IMR-90 (cell line): ENCODE measurements around the gene EIF1B. TPM values are rescaled to one million over a fixed set of nuclear protein-coding genes. Genes with fewer than 3 reads are reported as not detected.

Source experiments
- ATAC-seq: fragments of 200-7000 bp; cut with Tn5 transposase; 2 replicates; pipeline ENCODE4 v1.9.1; 2020; ENCODE audit warnings: low read depth, mild to moderate bottlenecking, moderate library complexity
- BruUV-seq: library from RNA; stranded (reverse); fragments of 400-500 nt; replicated peaks from 2 replicates; lab custom pipeline; 2021; lab: Mats Ljungman, UMichigan
- CTCF ChIA-PET: fragments of 300-600 bp; formaldehyde crosslinking; extraction: SDS; loops from one replicate; lab custom pipeline; 2021; ENCODE audit warnings: antibody characterized with exemption; lab: Yijun Ruan, JAX
- POLR2A ChIA-PET: fragments of 300-600 bp; sonication (Branson Sonifier 250); formaldehyde crosslinking; loops from one replicate; lab custom pipeline; 2022; ENCODE audit warnings: antibody characterized with exemption; ENCODE audit not compliant: unreplicated experiment; lab: Charles Lee
- DNase-seq: peaks from one replicate; pipeline ENCODE4 v3.0.0; 2013
- H2AFZ ChIP-seq: replicated peaks from 2 replicates; pipeline ENCODE3; 2013; ENCODE audit warnings: low read length, mild to moderate bottlenecking; ENCODE audit not compliant: poor library complexity
- H2AK5ac ChIP-seq: 2 replicates; pipeline ENCODE4 v1.6.1; 2013; ENCODE audit warnings: low read depth, low read length, inconsistent platforms
- H2AK9ac ChIP-seq: replicated peaks from 2 replicates; pipeline ENCODE3; 2013; ENCODE audit warnings: mild to moderate bottlenecking, low read depth, low read length, moderate library complexity; ENCODE audit not compliant: poor library complexity
- H2BK120ac ChIP-seq: 2 replicates; pipeline ENCODE4 v1.6.1; 2013; ENCODE audit warnings: low read depth, low read length, inconsistent platforms
- H2BK15ac ChIP-seq: 3 replicates; pipeline ENCODE4 v1.6.1; 2013; ENCODE audit warnings: low read depth, low read length, inconsistent platforms
- H2BK20ac ChIP-seq: 2 replicates; pipeline ENCODE4 v1.6.1; 2013; ENCODE audit warnings: low read depth, mild to moderate bottlenecking, inconsistent platforms, low read length, moderate library complexity
- H2BK5ac ChIP-seq: 2 replicates; pipeline ENCODE4 v1.6.1; 2013; ENCODE audit warnings: mild to moderate bottlenecking, low read depth, low read length, inconsistent platforms; ENCODE audit not compliant: poor library complexity, severe bottlenecking
- H3K14ac ChIP-seq: replicated peaks from 2 replicates; pipeline ENCODE4 v1.6.1; 2013; ENCODE audit warnings: low read depth, low read length, inconsistent platforms
- H3K18ac ChIP-seq: 2 replicates; pipeline ENCODE4 v1.6.1; 2013; ENCODE audit warnings: low read depth, low read length, control low read depth
- H3K23ac ChIP-seq: 2 replicates; pipeline ENCODE4 v1.6.1; 2013; ENCODE audit warnings: low read depth, low read length, inconsistent platforms
- H3K27ac ChIP-seq: 2 replicates; pipeline ENCODE4 v1.5.1; 2013; ENCODE audit warnings: mild to moderate bottlenecking, control low read depth, low read length; ENCODE audit not compliant: insufficient read depth
- H3K27me3 ChIP-seq: 2 replicates; pipeline ENCODE4 v1.6.1; 2013; ENCODE audit warnings: low read length; ENCODE audit not compliant: control insufficient read depth, insufficient read depth
- H3K36me3 ChIP-seq: 2 replicates; pipeline ENCODE4 v1.6.1; 2013; ENCODE audit warnings: low read length, mixed read lengths; ENCODE audit not compliant: control insufficient read depth, insufficient read depth
- H3K4ac ChIP-seq: 2 replicates; pipeline ENCODE4 v1.6.1; 2013; ENCODE audit warnings: low read depth, low read length, inconsistent platforms
- H3K4me1 ChIP-seq: 2 replicates; pipeline ENCODE4 v1.6.1; 2013; ENCODE audit warnings: low read length, mixed read lengths; ENCODE audit not compliant: control insufficient read depth, insufficient read depth
- H3K4me2 ChIP-seq: 2 replicates; pipeline ENCODE4 v1.6.1; 2013; ENCODE audit warnings: low read depth, mild to moderate bottlenecking, control low read depth, low read length, moderate library complexity
- H3K4me3 ChIP-seq: 2 replicates; pipeline ENCODE4 v1.5.1; 2013; ENCODE audit warnings: low read depth, mild to moderate bottlenecking, control low read depth, low read length, moderate library complexity; ENCODE audit not compliant: insufficient read depth
- H3K56ac ChIP-seq: 2 replicates; pipeline ENCODE4 v1.6.1; 2013; ENCODE audit warnings: low read length, inconsistent platforms; ENCODE audit not compliant: insufficient read depth; ENCODE audit errors: extremely low read depth
- H3K79me1 ChIP-seq, 2 experiments: 2 replicates each; pipeline ENCODE4 v1.6.1; 2013; ENCODE audit warnings: low read length in 2 of 2, inconsistent platforms in 1 of 2, low read depth in 1 of 2
- H3K9ac ChIP-seq: 2 replicates; pipeline ENCODE4 v1.6.1; 2013; ENCODE audit warnings: low read depth, low read length, control low read depth
- H3K9me1 ChIP-seq: 2 replicates; pipeline ENCODE4 v1.6.1; 2013; ENCODE audit warnings: low read length, inconsistent platforms; ENCODE audit not compliant: insufficient read depth
- H3K9me3 ChIP-seq: 2 replicates; pipeline ENCODE4 v1.6.1; 2013; ENCODE audit warnings: low read length; ENCODE audit not compliant: control insufficient read depth, insufficient read depth
- H4K20me1 ChIP-seq: 2 replicates; pipeline ENCODE4 v1.6.1; 2013; ENCODE audit warnings: low read length, inconsistent platforms; ENCODE audit not compliant: insufficient read depth
- H4K5ac ChIP-seq: 2 replicates; pipeline ENCODE4 v1.6.1; 2013; ENCODE audit warnings: mild to moderate bottlenecking, low read depth, low read length, control low read depth
- H4K8ac ChIP-seq, 2 experiments: 2 replicates each; pipeline ENCODE4 v1.6.1; 2013; ENCODE audit warnings: low read depth in 2 of 2, low read length in 2 of 2, control low read depth in 1 of 2, inconsistent platforms in 1 of 2
- H4K91ac ChIP-seq: 2 replicates; pipeline ENCODE4 v1.6.1; 2013; ENCODE audit warnings: low read depth, low read length, inconsistent platforms; ENCODE audit not compliant: insufficient read depth
- BHLHE40 ChIP-seq: fragments of 150-350 bp; IDR thresholded peaks from 2 replicates; pipeline ENCODE4 v1.6.1; 2016; ENCODE audit warnings: mild to moderate bottlenecking, low read depth, low read length
- MAFK ChIP-seq: IDR thresholded peaks from 2 replicates; pipeline ENCODE4 v1.6.1; 2012; ENCODE audit warnings: low read depth, low read length, improper control_type of control experiment
- MAZ ChIP-seq: IDR thresholded peaks from 2 replicates; pipeline ENCODE4 v1.6.1; 2012; ENCODE audit warnings: low read depth, mild to moderate bottlenecking, low read length, improper control_type of control experiment, moderate library complexity, borderline replicate concordance
- POLR2A ChIP-seq: IDR thresholded peaks from 2 replicates; pipeline ENCODE4 v1.6.1; 2012; ENCODE audit warnings: mild to moderate bottlenecking, low read depth, low read length
- RCOR1 ChIP-seq: IDR thresholded peaks from 2 replicates; pipeline ENCODE4 v1.6.1; 2012; ENCODE audit warnings: mild to moderate bottlenecking, low read length, improper control_type of control experiment; ENCODE audit not compliant: insufficient replicate concordance
- WGBS, 2 experiments: methylation state at CpG; one replicate each; pipeline versions ENCODE4 v1.1.5 to v1.1.7; 2013; ENCODE audit warnings: missing lambda C conversion rate in 2 of 2; ENCODE audit not compliant: insufficient read length in 1 of 2; ENCODE audit errors: extremely low coverage in 2 of 2; 5-methylcytosine and 5-hydroxymethylcytosine counted together
- dilution Hi-C: fragments of 300-500 bp; cut with HindIII; formaldehyde crosslinking; loops from one replicate; pipeline ENCODE4 v1.14.3; 2018; ENCODE audit warnings: low sequenced_read_pairs; ENCODE audit not compliant: unreplicated experiment
- in situ Hi-C: fragments of 300-500 bp; cut with MboI; formaldehyde crosslinking; loops from 3 replicates; pipeline ENCODE4 v1.14.3; 2019; ENCODE audit warnings: low sequenced_read_pairs, inconsistent platforms, mixed read lengths
- intact Hi-C: fragments of 100-400 bp; cut with micrococcal nuclease; formaldehyde crosslinking; loops from 2 replicates; pipeline ENCODE4 v1.10.0; 2022
- polyA plus RNA-seq, 3 experiments: library from polyadenylated mRNA; depleted of rRNA; stranded (reverse); fragments of >200 nt; gene quantifications; 2 replicates each; pipeline ENCODE4 v1.2.3, GENCODE V29; 2012; ENCODE audit warnings: low replicate concordance in 1 of 3
- total RNA-seq: library from RNA; depleted of rRNA; stranded (reverse); fragments of >200 nt; gene quantifications from 2 replicates; pipeline ENCODE4 v1.2.3, GENCODE V29; 2012
- TF ChIP-seq, protein P1 (sequence below): fragments of 150-350 bp; IDR thresholded peaks from 2 replicates; pipeline ENCODE4 v1.6.1; 2017; ENCODE audit warnings: mild to moderate bottlenecking, antibody characterized with exemption, low read length, low read depth

The EIF1B gene
- total and polyA plus RNA-seq, 2 of the 4 experiments (the other 2 are of a cell fraction), result 11.3 to 25.9 TPM

DNA sequence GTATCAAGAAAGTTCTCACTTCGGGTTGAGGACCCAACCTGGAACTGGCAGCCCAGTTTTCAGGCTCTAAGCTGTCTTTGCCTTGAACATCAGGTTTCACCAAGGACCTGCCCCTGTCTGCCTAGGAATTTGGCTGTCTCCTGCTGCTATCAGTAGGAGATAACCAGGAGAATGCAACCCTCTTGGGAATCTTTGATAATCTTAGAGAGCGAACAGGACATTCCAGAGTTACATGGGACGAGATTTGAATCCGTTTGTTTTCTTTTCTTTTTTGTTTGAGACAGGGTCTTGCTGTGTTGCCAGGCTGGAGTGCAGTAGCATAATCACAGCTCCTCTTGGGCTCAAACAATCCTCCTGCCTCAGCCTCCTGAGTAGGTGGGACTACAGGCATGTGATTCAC is 18.0 kb upstream of the EIF1B start:
- dilution Hi-C loops (no loop called here), in situ Hi-C loops (no loop called here), intact Hi-C loops (no loop called here)
- no peak overlapping the region for H4K8ac ChIP-seq
- H2BK120ac ChIP-seq, result no peak overlapping the region
- no peak overlapping the region for H3K4me3 ChIP-seq
- H3K27me3 ChIP-seq, result no peaks in the 10 kb centered on the region
- H2BK15ac ChIP-seq, result no peak overlapping the region
- ChIA-PET CTCF (no interaction called here), POLR2A (no interaction called here)
- no peak overlapping the region for H2AK5ac ChIP-seq
- DNase-seq (no peak), ATAC-seq (no peak)
- H3K4me1 ChIP-seq, result no peaks in the 10 kb centered on the region
- H3K9me3 ChIP-seq, result no peaks in the 10 kb centered on the region
- H4K91ac ChIP-seq, result no peak overlapping the region
- no peak overlapping the region for H2BK20ac ChIP-seq
- H4K20me1 ChIP-seq, result no peaks in the 10 kb centered on the region
- H3K9ac ChIP-seq, result no peak overlapping the region
- no peak overlapping the region for H3K23ac ChIP-seq
- no peaks in the 10 kb centered on the region for H3K9me1 ChIP-seq
- no peak overlapping the region for H3K4me2 ChIP-seq
- H3K36me3 ChIP-seq, result no peaks in the 10 kb centered on the region
- no peak overlapping the region for H3K27ac ChIP-seq
- TF ChIP-seq BHLHE40 (no peak), MAZ (no peak), RCOR1 (no peak), MAFK (no peak), POLR2A (no peak)
- TF ChIP-seq, protein P1, sequence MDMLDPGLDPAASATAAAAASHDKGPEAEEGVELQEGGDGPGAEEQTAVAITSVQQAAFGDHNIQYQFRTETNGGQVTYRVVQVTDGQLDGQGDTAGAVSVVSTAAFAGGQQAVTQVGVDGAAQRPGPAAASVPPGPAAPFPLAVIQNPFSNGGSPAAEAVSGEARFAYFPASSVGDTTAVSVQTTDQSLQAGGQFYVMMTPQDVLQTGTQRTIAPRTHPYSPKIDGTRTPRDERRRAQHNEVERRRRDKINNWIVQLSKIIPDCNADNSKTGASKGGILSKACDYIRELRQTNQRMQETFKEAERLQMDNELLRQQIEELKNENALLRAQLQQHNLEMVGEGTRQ, result no peak
- H2AFZ ChIP-seq, result no peak overlapping the region
- no peak overlapping the region for H3K56ac ChIP-seq
- no peak overlapping the region for H3K4ac ChIP-seq
- H4K5ac ChIP-seq, result no peak overlapping the region
- BruUV-seq, result no TSS peak
- H3K18ac ChIP-seq, result no peak overlapping the region
- H3K79me1 ChIP-seq, result no peaks in the 10 kb centered on the region
- H3K14ac ChIP-seq, result no peak overlapping the region
- H2BK5ac ChIP-seq, result no peak overlapping the region
- no peak overlapping the region for H2AK9ac ChIP-seq
- WGBS, 2 experiments, result 60% methylated on average over 2 of the region's 4 CpGs; no CpG with 5 or more reads in 1 of the 2 experiments
